ENCODE measurements around the gene PRRC2C. TPM values are rescaled to one million over a fixed set of nuclear protein-coding genes. Genes with fewer than 3 reads are reported as not detected.
A peak's percentile ranks its signal among the peaks of the same experiment; 100 is the strongest.

The PRRC2C gene
- total RNA-seq, 4 donors from 2014 or later = 61.7 to 125 (median 94.9) TPM

GRCh38 chr1:171477804-171478203 is 7.5 kb upstream of the PRRC2C start:
- Histone ChIP-seq H3K4me3 (no peak overlapping the region), H3K9me3 (no peaks in the 10 kb centered on the region), H3K4me1 (no peaks in the 10 kb centered on the region), H3K36me3 (no peaks in the 10 kb centered on the region), H3K27ac (no peak overlapping the region), H3K27me3 (no peaks in the 10 kb centered on the region)
- intact Hi-C loops (cut with DNase I; ENCODE audit: low total_unique reads) = no loop called here
- no peak for TF ChIP-seq POLR2AphosphoS5 (IDR thresholded peaks at IDR 0.05)
- no peak for TF ChIP-seq EP300 (IDR thresholded peaks at IDR 0.05; ENCODE audit: low read depth)
- no peak for TF ChIP-seq POLR2A (IDR thresholded peaks at IDR 0.05)
- TF ChIP-seq CTCF (IDR thresholded peaks at IDR 0.05) = no peak
- 96% methylated on average over 1 of the region's 1 CpG; no CpG with 5 or more reads in 1 of the 2 donors for WGBS, 2 donors (ENCODE audit: low coverage in 1 of 2)
- in situ Hi-C loops (cut with MboI; ENCODE audit: low pct_ligation_motif_present in 1 of 4, low pct_unique_long_range_greater_than_20kb in 1 of 4, low sequenced_read_pairs in 3 of 4) = no loop called here
- no peak for DNase-seq

GRCh38 chr1:171480035-171480434 is 5.3 kb upstream of the PRRC2C start:
- H3K4me3 ChIP-seq = no peak overlapping the region
- H3K36me3 ChIP-seq = no peaks in the 10 kb centered on the region
- in situ Hi-C loops (cut with MboI; ENCODE audit: low pct_ligation_motif_present in 1 of 4, low pct_unique_long_range_greater_than_20kb in 1 of 4, low sequenced_read_pairs in 3 of 4) (no loop called here), intact Hi-C loops (cut with DNase I; ENCODE audit: low total_unique reads) (no loop called here)
- no peaks in the 10 kb centered on the region for H3K9me3 ChIP-seq
- DNase-seq = no peak
- no peaks in the 10 kb centered on the region for H3K27me3 ChIP-seq
- WGBS, 2 donors (ENCODE audit: low coverage in 1 of 2) = 40 to 82% methylated on average over 2 of the region's 2 CpGs
- no peak for TF ChIP-seq CTCF (IDR thresholded peaks at IDR 0.05)
- TF ChIP-seq POLR2AphosphoS5 (IDR thresholded peaks at IDR 0.05) = no peak
- no peak for TF ChIP-seq POLR2A (IDR thresholded peaks at IDR 0.05)
- no peak for TF ChIP-seq EP300 (IDR thresholded peaks at IDR 0.05; ENCODE audit: low read depth)
- no peak overlapping the region for H3K27ac ChIP-seq
- peaks cover 0 to 6% (median 2%) of the 10 kb centered on the region in 4 donors for H3K4me1 ChIP-seq

GRCh38 chr1:171484760-171485374 is 463 bp upstream of the PRRC2C start:
- no peak for DNase-seq
- TF ChIP-seq POLR2AphosphoS5 (IDR thresholded peaks at IDR 0.05) (no peak), CTCF (IDR thresholded peaks at IDR 0.05) (peak in 1 of 5 experiments; percentile 56)
- Histone ChIP-seq H3K27me3 (no peaks in the 10 kb centered on the region), H3K4me3 (peak overlapping the region; percentile 38 to 97 (median 90)), H3K36me3 (no peaks in the 10 kb centered on the region), H3K4me1 (peaks cover 19 to 39% (median 30%) of the 10 kb centered on the region in 4 donors), H3K9me3 (no peaks in the 10 kb centered on the region), H3K27ac (peak overlapping the region; percentile 98 to 99 (median 98))
- in situ Hi-C loops (cut with MboI; ENCODE audit: low pct_ligation_motif_present in 1 of 4, low pct_unique_long_range_greater_than_20kb in 1 of 4, low sequenced_read_pairs in 3 of 4) (no loop called here), intact Hi-C loops (cut with DNase I; ENCODE audit: low total_unique reads) (no loop called here)
- WGBS, 2 donors (ENCODE audit: low coverage in 1 of 2) = 13 to 17% methylated on average over 5 to 6 of the region's 6 CpGs

GRCh38 chr1:171486048-171486519 is 754 bp downstream of the PRRC2C start:
- H3K4me1 ChIP-seq = peaks cover 19 to 45% (median 34%) of the 10 kb centered on the region in 4 donors
- 0% methylated on average over 17 of the region's 17 CpGs; no CpG with 5 or more reads in 1 of the 2 donors for WGBS, 2 donors (ENCODE audit: low coverage in 1 of 2)
- peak; percentile 47 for DNase-seq
- intact Hi-C loops (cut with DNase I; ENCODE audit: low total_unique reads) (no loop called here), in situ Hi-C loops (cut with MboI; ENCODE audit: low pct_ligation_motif_present in 1 of 4, low pct_unique_long_range_greater_than_20kb in 1 of 4, low sequenced_read_pairs in 3 of 4) (no loop called here)
- peak overlapping the region; percentile 98 to 99 (median 98) for H3K27ac ChIP-seq
- no peaks in the 10 kb centered on the region for H3K36me3 ChIP-seq
- peak overlapping the region; percentile 81 to 97 (median 90) for H3K4me3 ChIP-seq
- H3K27me3 ChIP-seq = no peaks in the 10 kb centered on the region
- no peaks in the 10 kb centered on the region for H3K9me3 ChIP-seq
- TF ChIP-seq CTCF (IDR thresholded peaks at IDR 0.05) = no peak
